GM21619 (cell line): Measurements from ENCODE around the gene GALNT9.
"Not testable (repeated sequence)": the region's sequence is repeated elsewhere in the genome, so short reads cannot be mapped to it uniquely, and the experiment has no call there.

ENCODE experiments used
- ATAC-seq: cut with Tn5 transposase; IDR thresholded peaks from one replicate; pipeline ENCODE4 v1.9.1; 2021; ENCODE audit not compliant: unreplicated experiment

GALNT9 gene

GRCh38 chr12:132149526-132149925 is 179.9 kb downstream of the GALNT9 start:
- ATAC-seq: not testable (repeated sequence)

- ATAC-seq: no peak
These were observed 180.9 kb downstream of the GALNT9 start for GRCh38 chr12:132148368-132149045.

- no peak for ATAC-seq
These were observed 181.7 kb downstream of the GALNT9 start for GRCh38 chr12:132147423-132148367.

- ATAC-seq: no peak
These were observed 182.5 kb downstream of the GALNT9 start for GRCh38 chr12:132146772-132147422.
